SH-SY5Y (cell line): ENCODE measurements around the gene CD177.

ENCODE experiments used
- GATA2 ChIP-seq: IDR thresholded peaks from 2 replicates; pipeline ENCODE4 v1.6.1; 2011; ENCODE audit warnings: mild to moderate bottlenecking, low read depth, low read length
- GATA3 ChIP-seq: IDR thresholded peaks from 2 replicates; pipeline ENCODE4 v1.6.1; 2011; ENCODE audit warnings: low read depth, mild to moderate bottlenecking, low read length, moderate library complexity

GRCh38 chr19:43338530-43338929, 15.0 kb upstream of the CD177 start:
- TF ChIP-seq GATA3: no peak
- no peak for TF ChIP-seq GATA2
